HG02798 (cell line): ENCODE data around the gene IFT27.
A peak's percentile ranks its signal among the peaks of the same experiment; 100 is the strongest.

Source experiments
- ATAC-seq: cut with Tn5 transposase; IDR thresholded peaks from one replicate; pipeline ENCODE4 v1.9.1; 2021; ENCODE audit warnings: mild to moderate bottlenecking; ENCODE audit not compliant: unreplicated experiment, poor library complexity

The IFT27 gene

DNA sequence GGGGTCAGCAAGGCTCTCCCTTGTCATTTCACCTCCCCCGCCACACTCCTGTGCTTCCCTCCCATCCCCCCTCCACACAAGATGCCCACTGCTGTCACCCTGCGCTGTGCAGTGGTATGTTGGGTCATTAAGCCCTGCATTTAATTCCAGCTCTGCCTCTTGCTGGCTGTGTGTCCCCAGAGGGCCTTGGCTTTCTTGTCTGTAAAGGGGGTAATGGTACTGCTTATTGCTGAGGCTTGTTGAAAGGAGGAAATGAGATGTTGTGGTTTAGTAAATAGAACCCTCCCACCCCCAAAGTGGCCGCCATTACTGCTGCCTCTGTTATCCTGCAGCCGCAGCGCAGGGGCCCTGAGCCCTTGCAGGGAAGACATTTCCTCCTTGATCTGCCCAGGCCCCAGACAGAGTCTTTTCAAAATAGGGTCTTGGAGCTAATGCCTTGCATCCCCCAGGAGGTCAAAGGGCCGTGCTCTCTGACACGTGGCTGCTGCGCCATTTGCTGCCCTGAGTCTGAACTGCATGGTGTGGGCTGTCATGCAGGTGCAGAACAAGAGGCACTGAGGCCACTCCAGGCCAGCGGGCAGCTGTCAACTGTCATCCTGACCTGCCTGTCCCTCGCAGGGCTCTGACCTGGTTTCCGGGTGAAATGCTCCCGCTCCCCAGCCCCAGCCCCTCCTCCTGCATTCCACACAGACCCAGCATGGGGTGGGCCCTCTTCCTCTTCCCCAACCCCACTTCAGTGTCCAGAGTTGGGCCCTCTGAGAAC is 22.2 kb upstream of the IFT27 start:
- no peak for ATAC-seq

DNA sequence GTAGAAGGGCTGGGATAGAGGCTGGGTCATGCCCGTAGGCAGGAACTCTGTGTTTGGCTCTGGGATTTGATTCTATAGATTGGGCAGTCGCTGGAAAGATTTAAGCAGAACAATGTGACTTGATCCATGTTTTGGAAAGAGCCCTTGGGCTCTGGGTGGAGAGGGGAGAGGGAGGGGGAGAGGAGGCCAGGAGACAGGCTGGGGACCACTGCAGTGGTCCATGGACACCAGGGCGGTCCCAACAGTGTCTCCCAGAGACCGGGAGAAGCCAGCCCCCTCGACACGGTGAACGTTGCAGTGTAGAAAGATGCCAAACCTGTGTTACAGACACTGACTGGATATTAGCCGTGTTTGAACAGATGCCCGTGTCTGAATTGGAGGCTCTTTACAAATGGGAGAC is 21.5 kb upstream of the IFT27 start:
- ATAC-seq, result no peak

DNA sequence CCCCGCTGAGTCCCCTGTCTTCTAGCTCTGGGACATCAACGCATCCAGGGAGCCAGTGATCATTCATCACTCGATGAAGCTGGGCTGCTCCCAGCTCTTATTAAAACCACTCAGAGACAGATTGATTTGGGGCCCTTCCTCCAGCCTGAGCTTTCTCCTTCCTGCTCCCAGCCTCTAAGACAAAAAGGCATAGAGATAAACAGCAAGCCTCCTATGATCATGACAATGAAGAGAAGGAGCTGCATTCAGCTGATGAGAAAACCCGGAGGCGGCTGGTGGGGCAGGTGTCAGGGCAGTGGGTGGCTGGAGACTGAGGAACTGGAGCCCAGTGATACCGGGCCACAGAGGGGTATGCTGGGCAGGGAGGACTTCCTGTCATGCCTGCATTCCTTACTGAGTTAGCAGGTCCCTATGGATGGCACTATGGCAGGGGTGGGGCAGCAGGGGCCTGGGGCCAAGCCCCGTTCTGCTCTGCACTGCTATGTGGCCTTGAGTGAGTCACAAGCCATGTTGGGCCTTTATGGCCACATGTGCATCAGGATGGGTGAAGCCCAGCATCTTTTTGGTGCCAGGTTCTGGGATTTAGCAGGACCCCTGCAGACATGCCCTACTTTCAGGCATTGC is 20.7 kb upstream of the IFT27 start:
- ATAC-seq, result no peak

DNA sequence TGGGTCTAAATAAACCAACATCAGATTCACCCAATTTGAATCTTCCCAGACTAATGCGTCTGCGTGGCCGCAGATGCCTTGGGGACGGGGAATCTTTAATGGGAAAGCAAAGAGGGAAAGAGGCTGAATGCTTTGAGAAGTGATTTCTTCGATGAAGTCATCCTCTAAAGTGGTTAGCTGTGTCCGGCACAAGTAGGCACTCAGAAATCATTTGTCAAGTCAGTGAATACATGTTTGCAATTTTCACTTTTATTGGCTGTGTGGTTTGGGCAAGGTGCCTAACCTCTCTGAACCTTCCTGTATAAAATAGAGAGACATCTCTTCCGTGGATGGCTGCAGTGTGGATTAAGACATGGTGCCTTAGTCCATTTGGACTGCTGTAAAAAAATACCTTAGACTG is 19.7 kb upstream of the IFT27 start:
- ATAC-seq, result no peak

DNA sequence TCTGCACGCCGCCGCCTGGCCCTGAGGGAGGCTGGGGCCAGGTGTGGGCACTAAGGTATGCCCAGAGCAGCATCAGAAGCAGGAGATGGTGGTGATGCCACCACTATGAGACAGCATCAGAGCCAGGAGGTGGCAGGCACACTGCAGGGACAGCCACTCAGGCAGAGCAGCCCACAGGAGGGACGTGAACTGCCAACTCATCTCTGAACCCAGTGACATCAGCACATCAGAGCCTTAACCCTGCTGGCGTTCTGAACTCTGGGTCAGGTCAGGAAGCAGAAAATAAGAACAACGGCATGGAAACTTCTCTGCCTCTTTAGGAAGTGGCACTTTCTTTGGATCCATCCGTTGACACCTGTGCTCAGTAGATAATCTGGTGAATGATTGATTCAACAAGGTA is 14.7 kb upstream of the IFT27 start:
- no peak for ATAC-seq

DNA sequence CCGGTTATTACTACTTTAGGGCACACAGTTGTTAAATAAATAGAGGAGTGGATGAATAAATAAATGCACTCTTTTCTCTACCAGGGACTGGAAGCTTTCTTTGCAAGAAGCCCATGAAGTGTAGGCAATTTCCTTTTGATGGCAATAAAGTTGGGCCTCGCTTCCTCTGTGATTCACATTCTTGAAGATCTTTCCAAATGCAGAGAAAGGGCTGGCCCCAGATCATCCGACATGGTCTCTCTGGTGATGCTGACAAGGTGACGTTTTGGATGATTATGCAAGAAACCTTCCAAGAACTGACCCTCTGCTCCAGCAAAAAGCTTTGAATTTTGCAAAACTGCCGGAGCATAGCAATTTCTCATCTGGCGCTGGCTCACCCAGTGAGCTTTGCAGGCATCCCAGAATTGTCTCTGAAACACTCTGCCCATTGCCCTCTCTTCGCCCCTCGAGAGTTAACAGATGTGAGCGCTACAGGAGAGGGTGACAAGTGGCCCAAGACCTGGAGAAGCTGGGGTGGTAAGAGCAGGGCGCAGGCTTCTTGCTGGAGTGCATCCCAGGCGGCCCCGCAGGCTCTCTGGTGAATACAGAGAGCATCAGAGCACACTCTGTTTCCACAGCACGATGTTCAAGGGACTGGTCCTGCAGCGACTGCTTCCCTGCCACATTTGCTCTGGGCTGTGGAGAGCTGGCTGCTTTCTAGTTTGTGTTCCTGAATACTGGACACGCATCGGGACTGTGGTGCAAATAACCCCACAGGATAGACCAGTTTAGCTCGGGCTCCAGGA is 11.5 kb upstream of the IFT27 start:
- ATAC-seq, result no peak

DNA sequence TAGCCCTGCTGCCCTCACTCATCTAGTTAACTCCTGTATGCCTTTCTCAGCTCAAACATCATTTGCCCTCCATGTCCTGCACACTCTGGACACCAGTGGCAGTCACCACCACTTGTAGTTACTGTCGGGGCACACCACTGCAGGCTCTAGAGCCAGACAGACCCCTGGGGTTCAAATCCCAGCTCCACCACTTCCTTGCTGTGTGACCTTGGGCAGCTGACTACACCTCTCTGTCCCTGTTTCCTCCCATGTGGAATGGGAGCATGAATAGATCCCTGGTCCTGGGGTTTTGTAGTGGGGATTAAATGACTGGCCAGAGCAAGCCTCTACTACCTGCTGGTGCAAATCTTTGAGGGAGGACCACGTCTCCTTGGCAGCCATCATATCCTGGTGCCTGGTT is 7.8 kb upstream of the IFT27 start:
- no peak for ATAC-seq

DNA sequence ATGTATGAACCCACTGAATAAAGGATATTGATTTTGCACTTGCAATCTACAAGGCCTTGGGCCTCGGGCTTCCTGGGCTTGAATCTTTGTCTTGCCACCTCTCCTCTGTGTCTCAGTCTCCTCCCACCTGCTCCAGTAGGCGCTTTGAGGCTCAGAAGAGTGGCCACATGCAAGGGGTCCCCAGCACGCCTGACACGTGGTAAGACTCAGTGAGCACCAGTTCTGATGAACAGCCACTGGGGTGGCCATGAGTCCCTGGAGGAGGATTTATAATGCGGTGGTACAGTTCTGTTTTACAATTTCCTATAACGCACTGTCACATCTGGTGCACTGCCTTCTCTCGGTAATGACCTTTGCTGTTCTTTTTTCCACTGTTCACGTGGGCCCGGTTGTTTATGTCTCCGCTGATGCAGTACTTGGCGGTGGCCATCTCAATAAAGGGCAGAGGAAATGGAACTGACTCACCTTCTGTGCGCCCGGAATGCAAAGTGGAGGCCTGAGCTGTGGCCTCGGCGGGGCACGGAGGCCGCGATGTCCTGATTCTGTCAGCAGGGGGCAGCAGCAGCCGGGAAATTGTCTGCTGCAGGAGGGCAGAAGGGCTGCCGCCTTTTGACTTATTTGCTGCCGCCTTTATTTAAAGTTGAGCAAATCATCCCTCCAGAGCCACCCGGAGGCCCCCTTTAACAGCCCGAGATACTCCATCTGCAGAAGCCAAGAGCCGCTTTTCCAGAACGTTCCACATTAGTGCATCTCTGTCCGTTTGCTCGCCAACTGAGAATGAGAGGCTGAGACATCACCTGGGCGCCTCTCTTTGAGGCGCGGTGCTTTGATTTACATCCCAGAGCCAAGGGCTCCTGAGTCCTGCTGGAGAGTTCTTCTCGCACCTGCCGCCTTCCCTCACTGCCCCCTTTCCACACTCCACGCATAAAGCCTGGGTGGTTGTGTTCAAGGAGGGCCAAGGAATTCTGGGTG is 6.0 kb upstream of the IFT27 start:
- ATAC-seq, result peak; percentile 83

DNA sequence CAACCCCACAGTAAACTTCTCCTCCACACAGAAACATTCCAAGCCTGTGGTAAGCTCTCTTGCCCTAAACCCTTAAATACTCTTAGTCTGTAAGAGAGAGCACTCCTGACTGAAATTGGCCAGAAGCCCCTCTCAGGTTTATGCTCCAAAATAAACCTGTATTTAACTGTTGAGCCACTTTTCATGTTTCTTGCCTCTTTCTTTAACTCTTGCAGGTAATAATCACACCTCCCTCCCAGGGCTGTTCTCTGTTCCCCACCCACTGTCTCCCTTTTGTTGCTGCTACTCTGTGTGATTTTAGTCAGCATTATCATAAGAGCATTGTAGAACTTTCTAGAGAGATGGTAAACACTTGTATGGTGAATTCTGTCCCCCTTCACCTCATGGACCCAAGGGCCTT is 2.1 kb upstream of the IFT27 start:
- no peak for ATAC-seq

DNA sequence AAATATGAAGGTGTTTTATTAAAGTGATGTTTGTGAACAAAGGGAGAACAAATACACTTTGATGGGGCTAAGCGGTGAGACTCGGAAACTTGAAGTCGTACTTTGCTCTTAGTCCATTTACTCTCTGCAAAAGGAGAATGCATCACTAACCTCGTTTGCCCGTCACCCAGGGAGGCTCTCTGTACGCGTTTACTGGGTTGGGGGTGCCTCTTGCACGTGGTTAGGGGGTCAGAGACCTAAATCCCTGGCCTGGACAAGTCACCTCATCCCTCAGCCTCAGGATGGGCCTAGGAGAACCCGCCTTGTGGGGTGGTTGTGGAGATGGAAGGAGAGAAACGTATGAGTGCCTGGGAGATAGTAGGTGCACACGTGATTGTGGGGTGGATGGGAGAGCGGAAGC is 803 bp upstream of the IFT27 start:
- ATAC-seq, result no peak

DNA sequence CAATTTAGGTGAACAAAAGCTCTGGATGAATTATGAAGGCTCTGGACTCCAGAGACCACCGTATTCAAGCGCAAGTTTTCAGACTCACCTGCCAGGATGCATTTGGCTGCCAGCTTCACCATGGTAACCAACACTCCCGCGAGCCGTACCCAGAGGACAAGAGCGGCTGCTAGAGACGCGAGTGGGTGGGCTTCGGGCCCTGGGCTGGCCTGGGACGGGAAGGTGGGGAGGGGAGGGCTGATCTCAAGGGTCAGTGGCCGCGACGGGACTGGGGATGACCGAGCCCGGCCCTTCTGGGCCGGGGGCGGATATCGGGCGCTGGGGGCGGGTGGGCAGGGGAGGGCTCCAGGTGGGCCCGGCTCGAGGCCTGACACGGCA is 344 bp downstream of the IFT27 start:
- ATAC-seq, result no peak

DNA sequence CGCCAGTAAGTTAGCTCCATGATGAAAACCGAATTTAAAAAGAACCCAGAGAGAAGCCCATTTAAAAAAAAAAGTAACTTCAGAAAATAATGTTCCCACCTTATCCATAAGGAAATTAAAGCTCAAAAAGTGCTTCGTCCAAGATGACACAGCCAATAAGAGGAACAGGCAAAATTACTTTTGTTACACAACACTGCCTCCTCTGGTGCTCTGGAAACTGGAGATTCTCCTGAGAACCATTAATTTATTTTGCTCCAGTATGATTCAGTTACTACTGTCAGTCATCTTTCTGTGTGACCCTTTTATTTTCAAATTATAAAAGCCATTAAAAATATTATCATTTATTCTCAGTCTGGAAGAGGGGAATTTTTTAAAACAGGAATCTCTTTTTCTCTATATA is 2.0 kb downstream of the IFT27 start:
- ATAC-seq, result no peak

DNA sequence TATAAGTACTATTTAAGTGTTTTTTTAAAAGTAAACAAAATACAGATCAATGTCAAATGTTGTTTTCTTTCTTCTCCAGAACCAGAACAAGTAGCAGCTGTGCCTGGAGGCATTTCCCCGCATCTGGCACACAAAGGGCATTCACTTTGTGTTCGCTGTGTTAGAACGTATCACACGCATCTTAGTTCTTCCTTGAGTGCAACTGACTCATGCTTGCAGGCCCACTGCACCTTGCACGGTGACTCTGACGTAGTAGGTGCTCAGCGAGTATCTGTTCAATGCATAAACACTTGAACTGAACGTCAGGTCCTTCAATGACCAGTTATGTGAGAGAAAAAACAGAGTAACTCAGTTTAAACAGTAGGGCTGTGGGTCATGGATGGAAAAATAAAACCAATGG is 3.5 kb downstream of the IFT27 start:
- no peak for ATAC-seq

DNA sequence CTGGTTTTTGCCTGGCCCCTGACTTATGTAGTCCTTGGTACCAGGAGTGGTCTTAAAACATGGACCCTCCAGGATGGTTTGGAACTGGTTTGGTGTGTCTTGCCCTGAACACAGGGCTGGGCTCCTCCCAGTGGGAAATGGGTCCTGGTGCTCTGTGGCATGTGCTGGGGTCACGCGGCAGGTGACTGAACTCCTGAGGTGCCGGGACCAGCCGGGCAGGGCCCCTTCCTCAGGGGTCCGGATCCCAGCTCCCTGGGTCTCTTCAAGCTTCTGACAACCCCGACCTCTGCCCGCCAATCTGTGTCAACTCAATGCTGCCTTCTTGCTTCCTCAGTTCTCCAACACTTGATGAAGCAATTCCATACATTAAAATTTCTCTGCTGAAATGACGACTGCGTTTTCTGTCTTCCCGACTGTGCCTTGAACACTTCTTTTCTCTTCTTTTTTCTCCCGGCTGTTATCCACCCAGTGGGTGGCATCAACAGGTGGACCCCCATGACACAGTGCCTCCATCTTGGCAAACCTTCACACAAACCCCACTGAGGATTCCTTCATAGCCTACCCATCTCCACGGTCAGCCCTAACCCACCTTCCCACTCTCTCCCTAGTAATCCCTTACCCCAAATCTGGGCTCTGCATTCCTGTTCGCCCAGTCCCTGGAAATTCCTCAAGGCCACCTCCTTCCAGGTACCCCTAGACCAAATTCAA is 4.4 kb downstream of the IFT27 start:
- no peak for ATAC-seq

DNA sequence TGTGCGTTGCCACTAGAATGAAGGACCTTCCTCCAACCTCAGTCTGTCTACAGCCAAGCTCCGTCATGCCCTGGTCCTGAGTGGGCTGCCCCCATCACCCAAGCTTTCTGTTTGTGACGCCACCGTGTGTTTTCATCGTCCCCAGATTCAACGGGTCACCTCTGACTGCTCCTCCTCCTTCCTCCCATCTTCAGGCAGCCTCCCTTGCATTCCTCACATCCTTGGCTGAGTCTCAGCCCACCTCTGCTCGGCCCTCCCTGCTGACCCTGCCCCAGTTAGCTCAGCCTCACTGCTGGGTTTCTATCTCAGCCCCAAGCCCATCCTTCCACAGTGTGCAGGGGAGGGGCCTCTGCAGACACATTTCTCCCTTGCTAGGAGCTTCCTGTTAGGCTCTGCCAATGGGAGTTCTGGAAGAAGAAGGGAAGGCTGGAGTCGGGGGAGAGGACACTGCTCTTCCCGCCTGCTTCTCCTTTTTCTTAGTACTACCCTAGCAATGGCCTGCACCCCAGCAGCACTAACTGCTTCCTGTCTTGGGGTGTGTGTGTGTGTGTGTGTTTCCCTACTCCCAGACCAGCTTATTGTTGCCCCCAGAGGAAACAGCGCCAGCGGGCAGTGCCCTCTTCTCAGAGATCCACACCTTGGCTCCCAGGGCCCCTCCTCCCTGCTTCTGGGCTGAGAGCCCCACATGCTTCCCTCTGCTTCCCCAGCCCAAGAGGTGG is 5.2 kb downstream of the IFT27 start:
- no peak for ATAC-seq

DNA sequence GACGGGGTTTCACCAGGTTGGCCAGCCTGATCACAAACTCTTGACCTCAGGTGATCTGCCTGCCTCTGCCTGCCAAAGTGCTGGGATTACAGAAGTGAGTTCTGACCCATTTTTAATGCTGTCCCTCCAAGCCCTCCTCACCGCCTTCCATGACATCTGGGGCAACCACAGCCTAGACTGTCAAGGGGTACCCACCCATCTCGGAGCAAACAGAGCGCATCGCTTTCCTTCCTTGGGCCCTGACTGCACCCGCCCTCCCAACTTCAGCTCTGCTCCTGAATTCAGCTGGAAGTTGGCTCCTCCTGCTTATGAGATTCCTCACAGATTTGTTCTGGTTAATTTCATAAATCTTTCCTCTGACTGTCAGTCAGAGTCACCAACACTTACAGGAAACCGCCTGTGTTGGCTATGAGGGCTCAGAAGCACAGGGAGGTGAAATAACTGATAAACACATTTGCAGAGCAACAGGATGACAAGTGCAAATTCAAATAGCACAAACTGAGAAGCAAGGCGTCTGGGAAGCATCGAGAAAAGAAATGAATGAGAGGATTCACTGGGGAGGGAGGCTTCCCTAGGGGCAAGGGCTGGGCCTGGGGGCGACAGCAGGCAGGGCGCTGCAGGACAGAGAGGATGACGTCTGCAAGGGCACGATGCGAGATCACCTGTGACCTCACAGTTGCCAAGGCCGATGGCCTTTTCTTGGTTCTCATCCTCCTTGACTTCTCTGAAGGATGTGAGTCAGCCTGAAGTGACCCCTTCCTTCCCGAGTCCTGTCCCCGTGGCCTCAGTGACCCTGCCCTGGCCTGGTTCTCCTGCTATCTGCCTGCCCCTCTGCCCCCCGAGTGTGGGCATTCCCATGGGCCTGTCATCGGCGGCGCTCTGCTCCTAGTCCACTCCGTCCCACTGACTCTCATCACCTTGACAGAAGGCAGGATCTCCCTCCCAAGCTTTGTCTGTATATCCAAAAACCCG is 6.1 kb downstream of the IFT27 start:
- no peak for ATAC-seq

DNA sequence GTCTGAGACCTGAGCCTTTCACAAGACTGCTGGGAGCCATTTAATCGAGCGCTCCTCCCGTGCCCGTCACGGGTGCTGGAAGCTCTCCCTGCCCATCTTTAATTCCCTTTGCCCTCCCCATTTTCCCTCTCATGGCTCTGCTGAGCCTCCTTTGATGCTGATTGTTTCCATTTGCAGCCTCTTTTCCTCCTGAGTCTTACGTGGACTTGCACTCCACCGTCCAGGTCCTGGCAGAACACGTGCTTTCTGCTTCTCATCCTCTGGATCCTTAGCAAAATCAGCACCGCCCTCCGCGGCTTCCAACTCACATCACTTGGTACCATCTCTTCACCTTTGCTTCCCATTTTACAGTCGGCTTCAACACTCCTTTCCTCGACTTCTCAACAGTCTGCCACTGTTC is 7.3 kb downstream of the IFT27 start:
- ATAC-seq, result no peak

DNA sequence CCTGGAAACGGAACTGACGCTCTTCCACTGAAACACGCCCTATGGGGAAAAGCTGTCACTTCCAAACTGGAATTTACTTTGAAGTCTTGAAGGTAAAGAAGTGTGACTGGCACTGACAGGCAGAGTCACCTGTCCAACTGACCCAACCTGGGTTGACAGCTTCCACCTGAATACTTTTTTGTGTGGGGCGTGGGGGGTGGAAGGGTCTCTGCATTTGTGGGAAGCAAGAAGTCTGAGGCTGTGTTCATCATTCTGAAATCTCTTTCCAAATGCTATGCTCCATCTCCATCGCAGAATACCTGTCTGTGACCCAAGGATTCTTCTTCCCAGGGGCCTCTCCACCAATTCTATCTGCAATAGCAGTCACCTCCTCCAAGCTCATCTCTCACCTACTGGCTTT is 7.8 kb downstream of the IFT27 start:
- no peak for ATAC-seq
